Cardiac fibroblast (primary cell): ENCODE data around the gene PAK3.

Experiments
- DNase-seq, 2 donors: peaks; one replicate each; pipeline versions ENCODE4 v3.0.0 to v3.0.0-alpha.2; 2010; ENCODE audit warnings: low read depth in 2 of 2
- H3K4me3 ChIP-seq, 2 donors: replicated peaks in 1 of 2; 1 replicate in 1 of 2; 2 replicates in 1 of 2; pipeline ENCODE4 v1.5.1; 2011; ENCODE audit warnings: low read depth in 2 of 2, low read length in 2 of 2, mild to moderate bottlenecking in 2 of 2, moderate library complexity in 1 of 2
- CTCF ChIP-seq: IDR thresholded peaks from one replicate; pipeline ENCODE4 v1.5.1; 2011; ENCODE audit warnings: low read depth, mild to moderate bottlenecking, low read length, inconsistent platforms

Gene PAK3

GRCh38 chrX:111264385-111264784, 168.4 kb downstream of the PAK3 start:
- no peak for TF ChIP-seq CTCF
- no peak for DNase-seq
- H3K4me3 ChIP-seq, result no peak overlapping the region

GRCh38 chrX:111265486-111265885, 169.5 kb downstream of the PAK3 start:
- H3K4me3 ChIP-seq, result no peak overlapping the region
- TF ChIP-seq CTCF, result no peak
- no peak for DNase-seq

- no peak for TF ChIP-seq CTCF
- no peak overlapping the region for H3K4me3 ChIP-seq
- no peak for DNase-seq
Measured at GRCh38 chrX:111268506-111268905, 172.5 kb downstream of the PAK3 start.

- TF ChIP-seq CTCF, result no peak
Measured at GRCh38 chrX:111270339-111270738, 174.3 kb downstream of the PAK3 start, which contains the start of gene CAPN6. Gene CAPN6, minus strand, starts transcription at chrX:111270483. Its CDS starts 6,547 bp downstream, at chrX:111263936.

More at GRCh38 chrX:111270339-111270738, 174.3 kb downstream of the PAK3 start, which contains the start of gene CAPN6:
- peak in 1 of 2 donors; percentile 3 for DNase-seq
- H3K4me3 ChIP-seq, result no peak within 1 kb of the TSS
